Colonic mucosa (tissue), 4 donors: Measurements from ENCODE around the gene FXYD7. TPM values are rescaled to one million over a fixed set of nuclear protein-coding genes. Genes with fewer than 3 reads are reported as not detected.

Experiments used
- DNase-seq: peaks from one replicate; pipeline ENCODE4 v3.0.0-alpha.2; 2020
- H3K27ac ChIP-seq: fragments of 200-600 bp; one replicate; pipeline ENCODE4 v1.8.0; 2021
- H3K27me3 ChIP-seq: fragments of 200-600 bp; one replicate; pipeline ENCODE4 v1.8.0; 2021
- H3K36me3 ChIP-seq: fragments of 200-600 bp; one replicate; pipeline ENCODE4 v1.8.0; 2021
- H3K4me1 ChIP-seq: fragments of 200-600 bp; one replicate; pipeline ENCODE4 v1.8.0; 2021; ENCODE audit warnings: mild to moderate bottlenecking
- H3K4me3 ChIP-seq: fragments of 200-600 bp; one replicate; pipeline ENCODE4 v1.8.0; 2021
- H3K9ac ChIP-seq, 2 donors: one replicate each; pipeline ENCODE4 v1.7.0; 2013; ENCODE audit warnings: control low read depth in 2 of 2, low read depth in 2 of 2, low read length in 2 of 2
- H3K9me3 ChIP-seq: fragments of 200-600 bp; one replicate; pipeline ENCODE4 v1.8.0; 2021
- intact Hi-C: fragments of 100-400 bp; cut with DNase I; formaldehyde crosslinking; loops from one replicate; pipeline ENCODE4 v1.14.1; 2022
- total RNA-seq, 2 donors: library from RNA; stranded (reverse); fragmentation: NEBNext Ultra II Directional in 1 of 2; extraction: Animal tissue kit (Norgen Biotek cat#: 25700) in 1 of 2; gene quantifications; one replicate each; pipeline ENCODE4 v1.2.1, GENCODE V29; 2021
- TF ChIP-seq, protein P1 (sequence below): fragments of 200-600 bp; IDR thresholded peaks from one replicate; pipeline ENCODE4 v1.8.0; 2022; ENCODE audit warnings: antibody characterized with exemption, mild to moderate bottlenecking
- donor health status: healthy.
- donor health status: DM: no; HTN: no; CAD: no.
- donor health status: DM: no; HTN: no; CAD: no.

FXYD7 gene
- total RNA-seq, 2 donors from 2014 or later, result 0.47 to 0.61 TPM

DNA sequence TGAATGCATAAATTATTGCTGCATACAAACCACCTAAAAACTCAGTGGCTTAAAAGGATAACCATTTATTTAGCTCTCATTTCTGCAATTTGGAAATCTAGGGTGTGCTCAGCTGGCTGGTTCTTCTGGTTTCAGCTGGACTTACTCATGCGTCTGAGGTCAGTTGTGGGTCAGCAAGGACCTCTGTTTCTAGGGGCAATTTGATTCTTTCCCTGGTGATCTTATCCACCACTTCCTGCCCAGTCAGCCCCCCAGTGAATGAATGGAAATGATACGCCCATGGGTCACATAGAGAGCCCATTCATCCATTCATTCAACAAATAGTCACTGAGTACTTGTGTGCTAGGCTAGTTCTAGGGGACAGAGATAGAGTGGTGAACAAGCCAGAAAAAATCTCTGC, 21.4 kb downstream of the FXYD7 start:
- Histone ChIP-seq H3K36me3 (no peaks in the 10 kb centered on the region), H3K4me3 (no peak overlapping the region), H3K4me1 (no peaks in the 10 kb centered on the region), H3K9ac (no peak overlapping the region), H3K27me3 (no peaks in the 10 kb centered on the region), H3K9me3 (no peaks in the 10 kb centered on the region), H3K27ac (no peak overlapping the region)
- TF ChIP-seq, protein P1, sequence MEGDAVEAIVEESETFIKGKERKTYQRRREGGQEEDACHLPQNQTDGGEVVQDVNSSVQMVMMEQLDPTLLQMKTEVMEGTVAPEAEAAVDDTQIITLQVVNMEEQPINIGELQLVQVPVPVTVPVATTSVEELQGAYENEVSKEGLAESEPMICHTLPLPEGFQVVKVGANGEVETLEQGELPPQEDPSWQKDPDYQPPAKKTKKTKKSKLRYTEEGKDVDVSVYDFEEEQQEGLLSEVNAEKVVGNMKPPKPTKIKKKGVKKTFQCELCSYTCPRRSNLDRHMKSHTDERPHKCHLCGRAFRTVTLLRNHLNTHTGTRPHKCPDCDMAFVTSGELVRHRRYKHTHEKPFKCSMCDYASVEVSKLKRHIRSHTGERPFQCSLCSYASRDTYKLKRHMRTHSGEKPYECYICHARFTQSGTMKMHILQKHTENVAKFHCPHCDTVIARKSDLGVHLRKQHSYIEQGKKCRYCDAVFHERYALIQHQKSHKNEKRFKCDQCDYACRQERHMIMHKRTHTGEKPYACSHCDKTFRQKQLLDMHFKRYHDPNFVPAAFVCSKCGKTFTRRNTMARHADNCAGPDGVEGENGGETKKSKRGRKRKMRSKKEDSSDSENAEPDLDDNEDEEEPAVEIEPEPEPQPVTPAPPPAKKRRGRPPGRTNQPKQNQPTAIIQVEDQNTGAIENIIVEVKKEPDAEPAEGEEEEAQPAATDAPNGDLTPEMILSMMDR, result no peak
- no peak for DNase-seq
- intact Hi-C loops, result no loop called here

DNA sequence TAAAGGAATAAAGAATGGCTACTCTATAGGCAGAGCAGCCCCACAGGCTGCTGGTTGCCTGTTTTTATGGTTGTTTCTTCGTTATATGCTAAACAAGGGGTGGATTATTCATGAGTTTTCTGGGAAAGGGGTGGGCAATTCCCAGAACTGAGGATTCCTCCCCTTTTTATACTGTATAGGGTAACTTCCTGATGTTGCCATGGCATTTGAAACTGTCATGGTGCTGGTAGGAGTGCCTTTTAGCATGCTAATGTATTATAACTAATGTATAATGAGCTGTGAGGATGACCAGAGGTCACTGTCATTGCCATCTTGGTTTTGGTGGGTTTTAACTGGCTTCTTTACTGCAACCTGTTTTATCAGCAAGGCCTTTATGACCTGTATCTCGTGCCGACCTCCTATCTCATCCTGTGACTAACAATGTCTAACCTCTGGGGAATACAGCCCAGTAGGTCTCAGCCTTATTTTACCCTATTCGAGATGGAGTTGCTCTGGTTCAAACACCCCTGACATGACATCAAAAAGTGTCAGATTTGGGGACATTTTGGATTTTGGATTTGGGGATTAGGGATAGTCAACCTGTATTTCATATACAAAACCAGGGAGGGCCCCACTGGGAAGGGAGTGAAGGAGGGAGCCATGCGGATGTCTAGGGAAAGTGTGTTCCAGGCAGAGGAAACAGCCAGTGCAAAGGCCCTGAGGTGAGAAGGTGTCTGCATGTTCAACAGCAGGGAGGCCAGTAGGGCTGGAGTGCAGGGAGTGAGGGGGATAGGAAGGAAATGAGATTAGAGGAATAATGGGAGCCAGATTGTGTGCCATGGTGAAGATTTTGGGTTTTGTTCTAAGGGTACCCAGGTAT, 22.4 kb downstream of the FXYD7 start:
- Histone ChIP-seq H3K9ac (no peak overlapping the region), H3K4me3 (no peak overlapping the region), H3K27ac (no peak overlapping the region), H3K4me1 (no peaks in the 10 kb centered on the region), H3K9me3 (no peaks in the 10 kb centered on the region), H3K27me3 (no peaks in the 10 kb centered on the region), H3K36me3 (no peaks in the 10 kb centered on the region)
- TF ChIP-seq, protein P1, result no peak
- no peak for DNase-seq
- intact Hi-C loops, result no loop called here

DNA sequence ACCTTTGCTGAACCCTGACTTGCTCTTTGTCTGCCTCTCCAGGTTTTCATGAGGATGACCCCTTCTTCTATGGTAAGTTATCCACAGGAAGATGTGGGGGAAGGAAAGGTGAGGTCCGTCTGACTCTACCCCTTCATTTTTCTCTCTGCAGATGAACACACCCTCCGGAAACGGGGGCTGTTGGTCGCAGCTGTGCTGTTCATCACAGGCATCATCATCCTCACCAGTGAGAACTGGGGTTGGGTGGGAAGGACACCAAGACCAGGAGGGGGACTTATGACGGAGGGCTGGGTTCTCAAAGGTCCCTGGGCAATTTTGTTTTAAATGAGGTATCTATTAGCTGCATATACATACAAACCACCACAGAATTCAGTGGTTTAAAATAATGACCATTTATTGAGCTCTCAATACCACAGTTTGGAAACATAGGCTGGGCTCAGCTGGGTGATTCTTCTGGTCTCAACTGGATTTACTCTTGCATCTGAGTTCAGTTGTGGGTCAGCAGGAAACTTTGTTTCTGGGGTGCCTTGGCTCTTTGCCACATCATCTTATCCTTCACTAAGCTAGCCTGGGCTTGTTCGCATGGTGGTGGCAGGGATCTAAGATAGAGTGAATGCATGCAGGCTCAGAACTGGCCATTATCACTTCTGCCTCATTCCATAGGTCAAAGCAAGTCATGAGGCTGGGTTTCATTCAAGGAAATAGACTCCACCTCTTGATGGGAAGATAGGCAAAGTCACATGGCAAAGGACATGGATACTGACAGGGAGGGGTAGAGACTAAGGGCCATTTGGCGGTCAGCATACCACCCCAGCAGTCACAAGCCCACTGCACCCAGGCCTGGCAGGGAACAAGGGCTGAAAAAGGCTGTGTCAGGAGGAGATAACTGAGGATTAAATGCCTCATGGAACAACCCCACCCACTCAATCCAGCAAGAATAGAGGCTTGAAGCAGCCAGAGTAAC, 23.3 kb downstream of the FXYD7 start:
- intact Hi-C loops, result no loop called here
- Histone ChIP-seq H3K4me3 (no peak overlapping the region), H3K36me3 (no peaks in the 10 kb centered on the region), H3K4me1 (no peaks in the 10 kb centered on the region), H3K9me3 (no peaks in the 10 kb centered on the region), H3K27me3 (no peaks in the 10 kb centered on the region), H3K9ac (no peak overlapping the region), H3K27ac (no peak overlapping the region)
- DNase-seq, result no peak
- TF ChIP-seq, protein P1, result no peak

DNA sequence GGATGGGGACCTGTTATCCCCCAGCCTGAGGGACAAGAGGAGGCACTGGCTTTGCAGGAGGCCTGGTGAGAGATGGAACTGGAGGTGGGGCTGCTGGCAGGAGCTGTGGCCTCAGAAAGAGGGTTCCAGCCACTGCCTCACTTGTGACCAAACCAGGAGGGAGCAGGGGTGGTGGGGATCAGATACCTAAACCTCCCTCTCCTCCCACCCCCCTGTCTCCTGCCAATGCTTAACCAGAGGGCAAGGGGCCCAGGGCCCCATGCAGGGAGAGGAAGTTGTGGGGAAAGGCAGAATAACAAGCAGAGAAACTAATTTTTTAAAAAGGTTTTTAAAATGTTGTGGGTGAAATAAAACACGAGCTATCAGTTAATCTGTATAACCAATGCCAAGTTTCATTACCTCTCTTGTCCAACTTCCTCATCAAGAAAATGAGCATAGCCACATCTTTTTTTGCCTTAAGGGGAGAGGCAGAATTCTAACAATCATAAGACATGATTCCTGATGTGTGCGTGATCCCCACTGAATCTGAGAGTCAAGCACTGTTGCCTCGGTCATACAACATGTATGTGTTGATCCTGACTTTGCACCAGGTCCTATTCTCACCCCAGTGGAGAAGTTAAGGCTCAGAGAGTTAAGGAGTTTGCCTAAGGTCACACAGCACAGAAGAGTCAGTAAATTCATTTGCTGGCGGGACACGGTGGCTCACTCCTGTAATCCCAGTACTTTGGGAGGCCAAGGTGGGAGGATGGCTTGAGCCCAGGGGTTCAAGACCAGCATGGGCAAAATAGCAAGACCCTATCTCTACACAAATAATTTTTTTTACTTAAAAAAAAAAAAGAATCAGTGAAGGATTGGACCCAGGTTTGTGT, 24.4 kb downstream of the FXYD7 start:
- H3K27ac ChIP-seq, result no peak overlapping the region
- intact Hi-C loops, result no loop called here
- DNase-seq, result no peak
- H3K4me1 ChIP-seq, result no peaks in the 10 kb centered on the region
- H3K9ac ChIP-seq, result no peak overlapping the region
- H3K9me3 ChIP-seq, result no peaks in the 10 kb centered on the region
- H3K27me3 ChIP-seq, result no peaks in the 10 kb centered on the region
- H3K36me3 ChIP-seq, result no peaks in the 10 kb centered on the region
- no peak overlapping the region for H3K4me3 ChIP-seq
- TF ChIP-seq, protein P1, result no peak

DNA sequence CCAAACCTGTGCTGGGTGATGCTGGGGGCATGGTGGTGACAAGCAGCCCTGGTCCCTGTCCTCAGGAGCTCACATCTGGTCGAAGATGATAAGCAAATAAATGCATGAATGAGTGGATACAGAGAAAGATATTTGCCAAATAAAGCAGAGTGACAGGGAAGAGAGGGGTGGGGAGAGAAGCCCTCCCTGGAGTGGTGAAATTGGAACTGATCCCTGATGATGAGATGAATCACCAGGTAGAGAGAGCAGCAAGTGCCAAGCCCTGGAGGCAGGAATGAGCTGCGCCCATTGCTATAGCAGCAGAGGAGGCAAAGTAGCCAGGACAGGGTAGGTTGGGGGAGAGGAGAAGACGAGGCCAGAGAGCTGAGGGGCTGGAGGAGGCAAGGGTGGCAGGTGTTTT, 25.1 kb downstream of the FXYD7 start:
- no peak overlapping the region for H3K4me3 ChIP-seq
- no peaks in the 10 kb centered on the region for H3K27me3 ChIP-seq
- H3K4me1 ChIP-seq, result no peaks in the 10 kb centered on the region
- no peak overlapping the region for H3K9ac ChIP-seq
- no peak overlapping the region for H3K27ac ChIP-seq
- no peaks in the 10 kb centered on the region for H3K36me3 ChIP-seq
- no peaks in the 10 kb centered on the region for H3K9me3 ChIP-seq
- DNase-seq, result no peak
- TF ChIP-seq, protein P1, result no peak
- intact Hi-C loops, result no loop called here
